ENCODE results near the gene C11orf68.

- no peak for TF ChIP-seq CTCF (IDR thresholded peaks at IDR 0.05)
- TF ChIP-seq IRF1 (CRISPR knock-in tag; IDR thresholded peaks at IDR 0.05), result no peak
These were observed 46.1 kb downstream of the C11orf68 start, which contains the start of gene EFEMP2 for GRCh38 chr11:65872586-65873317.
